SU-DHL-6 (cell line): Measurements from ENCODE around the gene NME4.

Source experiments
- H2AFZ ChIP-seq: fragments of 200-600 bp; sonication (generic); 2 replicates; pipeline ENCODE4 v1.6.1; 2014; ENCODE audit warnings: low read depth, mild to moderate bottlenecking, moderate library complexity, mixed read lengths, antibody characterized with exemption, low read length; ENCODE audit not compliant: severe bottlenecking
- H3F3A ChIP-seq: fragments of 200-600 bp; shearing (Covaris generic); 2 replicates; pipeline ENCODE4 v1.6.0; 2016; ENCODE audit warnings: antibody characterized with exemption, mild to moderate bottlenecking; ENCODE audit not compliant: insufficient read depth
- H3K27ac ChIP-seq: fragments of 200-600 bp; sonication (generic); 2 replicates; pipeline ENCODE4 v1.5.1; 2016; ENCODE audit warnings: low read depth, mild to moderate bottlenecking, low read length, moderate library complexity, mixed read lengths
- H3K27me3 ChIP-seq: fragments of 200-600 bp; sonication (generic), shearing (Covaris generic); 2 replicates; pipeline ENCODE4 v1.6.0; 2014; ENCODE audit warnings: mild to moderate bottlenecking, low read length
- H3K36me3 ChIP-seq: fragments of 200-600 bp; sonication (generic); 2 replicates; pipeline ENCODE4 v1.6.1; 2014; ENCODE audit warnings: mild to moderate bottlenecking, low read length, mixed read lengths
- H3K4me2 ChIP-seq: fragments of 300-600, 200-600 bp; shearing (Covaris generic), sonication (generic); 2 replicates; pipeline ENCODE4 v1.6.0; 2014; ENCODE audit warnings: low read length, low read depth, mild to moderate bottlenecking; ENCODE audit not compliant: poor library complexity, severe bottlenecking
- H3K4me3 ChIP-seq: fragments of 200-600 bp; sonication (generic); 2 replicates; pipeline ENCODE4 v1.5.1; 2014; ENCODE audit warnings: antibody characterized with exemption, low read length, mild to moderate bottlenecking, mixed read lengths; ENCODE audit not compliant: insufficient read depth, poor library complexity, severe bottlenecking
- H3K79me2 ChIP-seq: fragments of 200-600 bp; sonication (generic); 2 replicates; pipeline ENCODE4 v1.6.1; 2014; ENCODE audit warnings: mild to moderate bottlenecking, low read length, moderate library complexity; ENCODE audit not compliant: insufficient read depth
- H3K9ac ChIP-seq: fragments of 200-600 bp; sonication (generic); 2 replicates; pipeline ENCODE4 v1.7.0; 2014; ENCODE audit warnings: mild to moderate bottlenecking, low read length
- H3K9me2 ChIP-seq: fragments of 200-600 bp; sonication (generic); replicated peaks from 2 replicates; pipeline ENCODE4 v1.6.1; 2014; ENCODE audit warnings: low read length; ENCODE audit not compliant: insufficient read depth
- H3K9me3 ChIP-seq: fragments of 200-600 bp; sonication (generic); 2 replicates; pipeline ENCODE4 v1.6.1; 2014; ENCODE audit warnings: low read length, mixed read lengths; ENCODE audit not compliant: insufficient read depth
- H4K20me1 ChIP-seq: fragments of 200-600 bp; sonication (generic); 2 replicates; pipeline ENCODE4 v1.6.1; 2014; ENCODE audit warnings: low read depth, mild to moderate bottlenecking, antibody characterized with exemption, low read length, moderate library complexity, mixed read lengths
- CTCF ChIP-seq: fragments of 200-600 bp; sonication (generic); IDR thresholded peaks from one replicate; pipeline ENCODE4 v1.5.1; 2017; ENCODE audit warnings: antibody characterized with exemption, mild to moderate bottlenecking, low read length, moderate library complexity; ENCODE audit not compliant: insufficient read depth, poor library complexity, severe bottlenecking
- EZH2phosphoT487 ChIP-seq: fragments of 200-600 bp; sonication (generic), shearing (Covaris generic); conservative IDR thresholded peaks from 2 replicates; pipeline ENCODE4 v1.6.1; 2018; ENCODE audit warnings: mild to moderate bottlenecking, antibody characterized with exemption, low read length, moderate library complexity, mixed read lengths

NME4 gene

GRCh38 chr16:396199-396598 lies 800 bp upstream of the NME4 start:
- H3K9me3 ChIP-seq = no peaks in the 10 kb centered on the region
- no peak overlapping the region for H3K27ac ChIP-seq
- no peak overlapping the region for H3K4me2 ChIP-seq
- TF ChIP-seq CTCF (no peak), EZH2phosphoT487 (no peak)
- H3K27me3 ChIP-seq = no peaks in the 10 kb centered on the region
- H3K9me2 ChIP-seq = no peaks in the 10 kb centered on the region
- H3K9ac ChIP-seq = no peak overlapping the region
- peaks cover 13% of the 10 kb centered on the region for H3F3A ChIP-seq
- H2AFZ ChIP-seq = no peak overlapping the region
- H3K4me3 ChIP-seq = no peak overlapping the region
- no peaks in the 10 kb centered on the region for H3K79me2 ChIP-seq
- no peaks in the 10 kb centered on the region for H3K36me3 ChIP-seq
- no peaks in the 10 kb centered on the region for H4K20me1 ChIP-seq

- Histone ChIP-seq H3K79me2 (no peaks in the 10 kb centered on the region), H3K4me2 (no peak overlapping the region), H4K20me1 (no peaks in the 10 kb centered on the region), H3K9me3 (no peaks in the 10 kb centered on the region), H3K27ac (no peak overlapping the region), H3K27me3 (no peaks in the 10 kb centered on the region), H3K9ac (no peak overlapping the region), H3F3A (peaks cover 13% of the 10 kb centered on the region), H3K9me2 (no peaks in the 10 kb centered on the region), H2AFZ (no peak overlapping the region), H3K4me3 (no peak overlapping the region), H3K36me3 (no peaks in the 10 kb centered on the region)
- no peak for TF ChIP-seq CTCF
- TF ChIP-seq EZH2phosphoT487 = no peak
Measured at GRCh38 chr16:396605-397004, 394 bp upstream of the NME4 start.

- TF ChIP-seq EZH2phosphoT487 (no peak), CTCF (no peak)
- no peak overlapping the region for H3K4me2 ChIP-seq
- H3K9ac ChIP-seq = no peak overlapping the region
- H3K9me2 ChIP-seq = no peaks in the 10 kb centered on the region
- peaks cover 13% of the 10 kb centered on the region for H3F3A ChIP-seq
- H4K20me1 ChIP-seq = no peaks in the 10 kb centered on the region
- no peak overlapping the region for H2AFZ ChIP-seq
- no peaks in the 10 kb centered on the region for H3K36me3 ChIP-seq
- H3K27ac ChIP-seq = no peak overlapping the region
- no peaks in the 10 kb centered on the region for H3K27me3 ChIP-seq
- H3K9me3 ChIP-seq = no peaks in the 10 kb centered on the region
- no peaks in the 10 kb centered on the region for H3K79me2 ChIP-seq
- H3K4me3 ChIP-seq = no peak overlapping the region
Measured at GRCh38 chr16:397736-398332, 835 bp downstream of the NME4 start.
